Activated naive CD8-positive, alpha-beta T cell (primary cell): ENCODE data around the gene POLH.
"Not testable (repeated sequence)": the region's sequence is repeated elsewhere in the genome, so short reads cannot be mapped to it uniquely, and the experiment has no call there.

Source experiments
- H3K27ac Mint-ChIP-seq: one replicate; pipeline ENCODE4 v1.8.0; 2021; ENCODE audit warnings: mixed read lengths
- H3K27me3 Mint-ChIP-seq: one replicate; pipeline ENCODE4 v1.8.0; 2021; ENCODE audit warnings: mixed read lengths
- H3K36me3 Mint-ChIP-seq: one replicate; pipeline ENCODE4 v1.8.0; 2021; ENCODE audit warnings: mixed read lengths
- H3K4me1 Mint-ChIP-seq: one replicate; pipeline ENCODE4 v1.8.0; 2021; ENCODE audit warnings: low read depth, mixed read lengths
- H3K4me3 Mint-ChIP-seq: one replicate; pipeline ENCODE4 v1.8.0; 2021; ENCODE audit warnings: mild to moderate bottlenecking, mixed read lengths
- H3K9me3 Mint-ChIP-seq: one replicate; pipeline ENCODE4 v1.8.0; 2021; ENCODE audit warnings: low read depth, mixed read lengths

Gene POLH

GRCh38 chr6:43575772-43576551 lies at the start of gene POLH, which contains the start of gene XPO5:
TSS of gene POLH (plus strand) at chr6:43576185. CDS start at chr6:43582320, 6,135 bp downstream.
TSS of gene XPO5 (minus strand) at chr6:43576038. CDS start at chr6:43575864, 174 bp downstream.
- Mint-ChIP-seq H3K27me3 (no peaks in the 10 kb centered on the region), H3K4me1 (peaks cover 36% of the 10 kb centered on the region), H3K36me3 (peaks cover 6% of the 10 kb centered on the region), H3K4me3 (peak within 1 kb of the TSS; percentile 98), H3K27ac (peak within 1 kb of the TSS; percentile 89), H3K9me3 (no peaks in the 10 kb centered on the region)

GRCh38 chr6:43532201-43532600 lies 43.8 kb upstream of the POLH start:
- no peaks in the 10 kb centered on the region for H3K4me1 Mint-ChIP-seq
- no peaks in the 10 kb centered on the region for H3K9me3 Mint-ChIP-seq
- H3K27ac Mint-ChIP-seq = no peak overlapping the region
- H3K4me3 Mint-ChIP-seq = no peak overlapping the region
- H3K36me3 Mint-ChIP-seq = peaks cover 15% of the 10 kb centered on the region
- H3K27me3 Mint-ChIP-seq = no peaks in the 10 kb centered on the region

GRCh38 chr6:43538986-43539385 lies 37.0 kb upstream of the POLH start:
- H3K9me3 Mint-ChIP-seq, H3K4me1 Mint-ChIP-seq: not testable (repeated sequence)

GRCh38 chr6:43539409-43539808 lies 36.6 kb upstream of the POLH start:
- not testable (repeated sequence) for H3K9me3 Mint-ChIP-seq, H3K4me3 Mint-ChIP-seq
- H3K36me3 Mint-ChIP-seq = peaks cover 12% of the 10 kb centered on the region

More at GRCh38 chr6:43538986-43539385, 37.0 kb upstream of the POLH start:
- H3K27ac Mint-ChIP-seq, H3K27me3 Mint-ChIP-seq, H3K4me3 Mint-ChIP-seq: not testable (repeated sequence)
- peaks cover 12% of the 10 kb centered on the region for H3K36me3 Mint-ChIP-seq

GRCh38 chr6:43540507-43540906 lies 35.5 kb upstream of the POLH start:
- H3K36me3 Mint-ChIP-seq = peaks cover 12% of the 10 kb centered on the region
- H3K27ac Mint-ChIP-seq = no peak overlapping the region
- H3K27me3 Mint-ChIP-seq = no peaks in the 10 kb centered on the region
- H3K4me3 Mint-ChIP-seq = no peak overlapping the region
- no peaks in the 10 kb centered on the region for H3K4me1 Mint-ChIP-seq
- no peaks in the 10 kb centered on the region for H3K9me3 Mint-ChIP-seq

More at GRCh38 chr6:43539409-43539808, 36.6 kb upstream of the POLH start:
- not testable (repeated sequence) for H3K27ac Mint-ChIP-seq, H3K27me3 Mint-ChIP-seq, H3K4me1 Mint-ChIP-seq

GRCh38 chr6:43541774-43542471 lies 34.1 kb upstream of the POLH start:
- no peak overlapping the region for H3K4me3 Mint-ChIP-seq
- no peaks in the 10 kb centered on the region for H3K27me3 Mint-ChIP-seq
- no peaks in the 10 kb centered on the region for H3K9me3 Mint-ChIP-seq
- no peak overlapping the region for H3K27ac Mint-ChIP-seq
- H3K36me3 Mint-ChIP-seq = peaks cover 12% of the 10 kb centered on the region
- H3K4me1 Mint-ChIP-seq = no peaks in the 10 kb centered on the region

GRCh38 chr6:43544461-43544860 lies 31.5 kb upstream of the POLH start:
- Mint-ChIP-seq H3K36me3 (peaks cover 10% of the 10 kb centered on the region), H3K9me3 (no peaks in the 10 kb centered on the region), H3K4me1 (no peaks in the 10 kb centered on the region), H3K27ac (no peak overlapping the region), H3K27me3 (no peaks in the 10 kb centered on the region), H3K4me3 (no peak overlapping the region)

GRCh38 chr6:43547222-43547621 lies 28.8 kb upstream of the POLH start:
- Mint-ChIP-seq H3K36me3 (peaks cover 14% of the 10 kb centered on the region), H3K27ac (no peak overlapping the region), H3K9me3 (no peaks in the 10 kb centered on the region), H3K4me3 (no peak overlapping the region), H3K4me1 (no peaks in the 10 kb centered on the region), H3K27me3 (no peaks in the 10 kb centered on the region)

GRCh38 chr6:43557620-43558019 lies 18.4 kb upstream of the POLH start:
- not testable (repeated sequence) for H3K9me3 Mint-ChIP-seq, H3K4me3 Mint-ChIP-seq, H3K27me3 Mint-ChIP-seq, H3K27ac Mint-ChIP-seq, H3K4me1 Mint-ChIP-seq
- H3K36me3 Mint-ChIP-seq = peaks cover 14% of the 10 kb centered on the region

- Mint-ChIP-seq H3K4me1 (no peaks in the 10 kb centered on the region), H3K27me3 (no peaks in the 10 kb centered on the region), H3K4me3 (no peak overlapping the region), H3K9me3 (no peaks in the 10 kb centered on the region), H3K36me3 (peaks cover 12% of the 10 kb centered on the region), H3K27ac (no peak overlapping the region)
These were observed 16.7 kb upstream of the POLH start for GRCh38 chr6:43559328-43559727.

GRCh38 chr6:43570876-43571441 lies 5.0 kb upstream of the POLH start:
- Mint-ChIP-seq H3K27ac (peak overlapping the region; percentile 67), H3K36me3 (peaks cover 15% of the 10 kb centered on the region), H3K4me3 (no peak overlapping the region), H3K4me1 (peaks cover 19% of the 10 kb centered on the region), H3K27me3 (no peaks in the 10 kb centered on the region), H3K9me3 (no peaks in the 10 kb centered on the region)

- Mint-ChIP-seq H3K27me3 (no peaks in the 10 kb centered on the region), H3K36me3 (peaks cover 15% of the 10 kb centered on the region), H3K27ac (peak overlapping the region; percentile 36), H3K4me1 (peaks cover 19% of the 10 kb centered on the region), H3K4me3 (no peak overlapping the region), H3K9me3 (no peaks in the 10 kb centered on the region)
These were observed 4.0 kb upstream of the POLH start for GRCh38 chr6:43572015-43572414.

GRCh38 chr6:43575105-43575771 lies 747 bp upstream of the POLH start:
- Mint-ChIP-seq H3K4me1 (peaks cover 39% of the 10 kb centered on the region), H3K4me3 (peak overlapping the region; percentile 98), H3K27me3 (no peaks in the 10 kb centered on the region), H3K9me3 (no peaks in the 10 kb centered on the region), H3K27ac (peak overlapping the region; percentile 89), H3K36me3 (peaks cover 9% of the 10 kb centered on the region)

GRCh38 chr6:43578748-43579147 lies 2.8 kb downstream of the POLH start:
- no peaks in the 10 kb centered on the region for H3K27me3 Mint-ChIP-seq
- no peaks in the 10 kb centered on the region for H3K36me3 Mint-ChIP-seq
- peak overlapping the region; percentile 75 for H3K4me3 Mint-ChIP-seq
- H3K9me3 Mint-ChIP-seq = no peaks in the 10 kb centered on the region
- H3K4me1 Mint-ChIP-seq = peaks cover 34% of the 10 kb centered on the region
- H3K27ac Mint-ChIP-seq = peak overlapping the region; percentile 13

GRCh38 chr6:43579171-43579570 lies 3.2 kb downstream of the POLH start:
- no peak overlapping the region for H3K27ac Mint-ChIP-seq
- peak overlapping the region; percentile 75 for H3K4me3 Mint-ChIP-seq
- H3K4me1 Mint-ChIP-seq = peaks cover 38% of the 10 kb centered on the region
- no peaks in the 10 kb centered on the region for H3K36me3 Mint-ChIP-seq
- H3K9me3 Mint-ChIP-seq = no peaks in the 10 kb centered on the region
- H3K27me3 Mint-ChIP-seq = no peaks in the 10 kb centered on the region
